ENCODE measurements around the gene PRMT2. TPM values are rescaled to one million over a fixed set of nuclear protein-coding genes. Genes with fewer than 3 reads are reported as not detected.

The PRMT2 gene
- total and polyA plus RNA-seq, 2 donors (not counting 1 experiment from before 2014, with no cell fraction given) = 152 to 169 TPM

DNA sequence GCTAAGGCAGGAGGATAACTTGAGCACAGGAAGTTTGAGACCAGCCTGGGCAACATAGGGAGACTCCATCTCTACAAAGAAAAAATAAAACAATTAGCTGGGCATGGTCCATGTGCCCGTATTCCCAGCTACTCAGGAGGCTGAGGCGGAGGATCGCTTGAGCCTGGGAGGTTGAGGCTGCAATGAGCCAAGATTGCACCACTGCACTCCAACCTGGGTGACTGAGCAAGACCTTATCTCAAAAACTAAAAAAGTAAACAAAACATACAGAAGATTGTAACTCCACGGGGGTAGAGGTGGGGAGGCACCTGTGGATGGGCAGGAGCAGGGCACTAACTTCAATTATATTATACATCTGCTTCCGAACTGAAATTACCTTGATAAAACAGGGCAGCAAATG is 35.2 kb upstream of the PRMT2 start:
- Histone ChIP-seq H4K20me1 (ENCODE audit: control insufficient read depth, extremely low read depth, insufficient read depth, low read length) (no peaks in the 10 kb centered on the region), H3K27ac (ENCODE audit: insufficient read depth, low read length) (no peak overlapping the region), H3K9me3 (ENCODE audit: control insufficient read depth, insufficient read depth, low read depth, low read length) (no peaks in the 10 kb centered on the region), H3K9ac (ENCODE audit: insufficient read depth, low read length) (no peak overlapping the region), H3K36me3 (ENCODE audit: control insufficient read depth, insufficient read depth, low read length) (no peaks in the 10 kb centered on the region), H3K4me1 (ENCODE audit: control insufficient read depth, extremely low read depth, insufficient read depth, low read length) (peaks cover 2% of the 10 kb centered on the region), H3K4me3 (replicated peaks in 1 of 4; ENCODE audit: control extremely low read depth in 1 of 4, insufficient read depth in 1 of 4, low read depth in 3 of 4, low read length in 4 of 4) (no peak overlapping the region), H3K79me2 (ENCODE audit: control insufficient read depth, insufficient read depth, low read length) (no peaks in the 10 kb centered on the region), H2AFZ (ENCODE audit: low read length) (no peak overlapping the region), H3K4me2 (ENCODE audit: extremely low read depth, insufficient read depth, low read length) (no peak overlapping the region), H3K27me3 (ENCODE audit: control insufficient read depth, insufficient read depth, low read length) (no peaks in the 10 kb centered on the region)
- TF ChIP-seq, protein P1, sequence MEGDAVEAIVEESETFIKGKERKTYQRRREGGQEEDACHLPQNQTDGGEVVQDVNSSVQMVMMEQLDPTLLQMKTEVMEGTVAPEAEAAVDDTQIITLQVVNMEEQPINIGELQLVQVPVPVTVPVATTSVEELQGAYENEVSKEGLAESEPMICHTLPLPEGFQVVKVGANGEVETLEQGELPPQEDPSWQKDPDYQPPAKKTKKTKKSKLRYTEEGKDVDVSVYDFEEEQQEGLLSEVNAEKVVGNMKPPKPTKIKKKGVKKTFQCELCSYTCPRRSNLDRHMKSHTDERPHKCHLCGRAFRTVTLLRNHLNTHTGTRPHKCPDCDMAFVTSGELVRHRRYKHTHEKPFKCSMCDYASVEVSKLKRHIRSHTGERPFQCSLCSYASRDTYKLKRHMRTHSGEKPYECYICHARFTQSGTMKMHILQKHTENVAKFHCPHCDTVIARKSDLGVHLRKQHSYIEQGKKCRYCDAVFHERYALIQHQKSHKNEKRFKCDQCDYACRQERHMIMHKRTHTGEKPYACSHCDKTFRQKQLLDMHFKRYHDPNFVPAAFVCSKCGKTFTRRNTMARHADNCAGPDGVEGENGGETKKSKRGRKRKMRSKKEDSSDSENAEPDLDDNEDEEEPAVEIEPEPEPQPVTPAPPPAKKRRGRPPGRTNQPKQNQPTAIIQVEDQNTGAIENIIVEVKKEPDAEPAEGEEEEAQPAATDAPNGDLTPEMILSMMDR (conservative IDR thresholded peaks at IDR 0.05 in 1 of 2, IDR thresholded peaks at IDR 0.05 in 1 of 2; ENCODE audit: low read depth in 1 of 2, low read length in 2 of 2) = no peak
- no peak for TF ChIP-seq EZH2 (IDR thresholded peaks at IDR 0.05; ENCODE audit: low read length, missing control alignments)
- no peak for DNase-seq (ENCODE audit: low read depth in 2 of 2)

DNA sequence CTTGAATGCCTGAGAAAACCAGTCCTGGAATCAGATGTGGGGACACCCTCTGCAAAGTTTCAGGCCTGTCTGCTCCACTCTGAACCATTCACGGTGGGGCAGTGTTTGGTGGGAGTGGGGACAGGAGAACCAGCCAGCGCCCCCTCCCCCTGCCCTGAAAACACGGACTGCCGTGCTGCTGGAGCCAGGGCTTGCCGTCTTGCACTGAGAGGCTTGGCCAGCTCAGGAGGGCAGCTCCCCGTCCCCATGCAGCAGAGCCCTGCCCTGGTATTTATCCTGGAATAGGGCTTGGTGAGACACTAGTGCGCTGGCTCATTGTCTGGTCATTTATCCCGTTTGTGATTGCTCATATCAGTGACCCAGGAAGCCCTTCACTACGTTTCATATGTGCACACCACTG is 34.5 kb upstream of the PRMT2 start:
- no peaks in the 10 kb centered on the region for H4K20me1 ChIP-seq (ENCODE audit: control insufficient read depth, extremely low read depth, insufficient read depth, low read length)
- no peak overlapping the region for H3K9ac ChIP-seq (ENCODE audit: insufficient read depth, low read length)
- DNase-seq (ENCODE audit: low read depth in 2 of 2) = no peak
- H3K36me3 ChIP-seq (ENCODE audit: control insufficient read depth, insufficient read depth, low read length) = no peaks in the 10 kb centered on the region
- no peak overlapping the region for H3K4me2 ChIP-seq (ENCODE audit: extremely low read depth, insufficient read depth, low read length)
- H3K79me2 ChIP-seq (ENCODE audit: control insufficient read depth, insufficient read depth, low read length) = no peaks in the 10 kb centered on the region
- no peak overlapping the region for H3K4me3 ChIP-seq (replicated peaks in 1 of 4; ENCODE audit: control extremely low read depth in 1 of 4, insufficient read depth in 1 of 4, low read depth in 3 of 4, low read length in 4 of 4)
- H2AFZ ChIP-seq (ENCODE audit: low read length) = no peak overlapping the region
- H3K27ac ChIP-seq (ENCODE audit: insufficient read depth, low read length) = no peak overlapping the region
- peaks cover 2% of the 10 kb centered on the region for H3K4me1 ChIP-seq (ENCODE audit: control insufficient read depth, extremely low read depth, insufficient read depth, low read length)
- H3K9me3 ChIP-seq (ENCODE audit: control insufficient read depth, insufficient read depth, low read depth, low read length) = no peaks in the 10 kb centered on the region
- TF ChIP-seq EZH2 (IDR thresholded peaks at IDR 0.05; ENCODE audit: low read length, missing control alignments) = no peak
- TF ChIP-seq, protein P1 (conservative IDR thresholded peaks at IDR 0.05 in 1 of 2, IDR thresholded peaks at IDR 0.05 in 1 of 2; ENCODE audit: low read depth in 1 of 2, low read length in 2 of 2) = no peak
- H3K27me3 ChIP-seq (ENCODE audit: control insufficient read depth, insufficient read depth, low read length) = no peaks in the 10 kb centered on the region

DNA sequence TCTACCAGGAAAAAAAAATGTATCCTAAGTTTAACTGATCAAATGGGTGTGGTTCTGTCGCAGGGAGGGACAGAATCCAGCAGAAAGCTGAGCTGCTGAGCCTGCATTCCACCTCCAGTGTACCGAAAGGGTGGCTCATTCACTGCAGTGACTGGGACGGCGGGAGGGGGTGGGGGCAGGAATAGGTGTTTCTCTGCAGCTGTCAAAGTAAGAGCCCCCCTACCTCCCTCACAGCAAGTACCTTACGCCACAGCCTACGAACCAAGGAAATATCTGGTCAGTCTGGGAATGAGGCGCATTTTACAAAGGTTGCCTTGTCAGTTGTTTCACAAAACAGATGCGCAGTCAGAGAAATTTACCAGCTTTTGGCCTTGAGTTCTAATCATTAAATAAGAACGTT is 32.2 kb upstream of the PRMT2 start:
- no peak overlapping the region for H3K27ac ChIP-seq (ENCODE audit: insufficient read depth, low read length)
- H4K20me1 ChIP-seq (ENCODE audit: control insufficient read depth, extremely low read depth, insufficient read depth, low read length) = no peaks in the 10 kb centered on the region
- TF ChIP-seq, protein P1 (conservative IDR thresholded peaks at IDR 0.05 in 1 of 2, IDR thresholded peaks at IDR 0.05 in 1 of 2; ENCODE audit: low read depth in 1 of 2, low read length in 2 of 2) = no peak
- no peak for TF ChIP-seq EZH2 (IDR thresholded peaks at IDR 0.05; ENCODE audit: low read length, missing control alignments)
- H3K9ac ChIP-seq (ENCODE audit: insufficient read depth, low read length) = no peak overlapping the region
- no peak overlapping the region for H3K4me2 ChIP-seq (ENCODE audit: extremely low read depth, insufficient read depth, low read length)
- H3K9me3 ChIP-seq (ENCODE audit: control insufficient read depth, insufficient read depth, low read depth, low read length) = no peaks in the 10 kb centered on the region
- H3K4me3 ChIP-seq (replicated peaks in 1 of 4; ENCODE audit: control extremely low read depth in 1 of 4, insufficient read depth in 1 of 4, low read depth in 3 of 4, low read length in 4 of 4) = no peak overlapping the region
- H3K36me3 ChIP-seq (ENCODE audit: control insufficient read depth, insufficient read depth, low read length) = no peaks in the 10 kb centered on the region
- DNase-seq (ENCODE audit: low read depth in 2 of 2) = peak in 1 of 2 donors; percentile 2
- peaks cover 2% of the 10 kb centered on the region for H3K4me1 ChIP-seq (ENCODE audit: control insufficient read depth, extremely low read depth, insufficient read depth, low read length)
- no peak overlapping the region for H2AFZ ChIP-seq (ENCODE audit: low read length)
- peaks cover under 1% of the 10 kb centered on the region for H3K27me3 ChIP-seq (ENCODE audit: control insufficient read depth, insufficient read depth, low read length)
- H3K79me2 ChIP-seq (ENCODE audit: control insufficient read depth, insufficient read depth, low read length) = no peaks in the 10 kb centered on the region
